SK-N-MC (cell line): ENCODE data around the gene MBD3.

ENCODE experiments used
- DNase-seq: peaks from one replicate; pipeline ENCODE4 v3.0.0-alpha.2; 2011; ENCODE audit warnings: low read depth, low spot score
- H3K27ac ChIP-seq: fragments of 200-600 bp; sonication (generic); 2 replicates; pipeline ENCODE4 v1.5.1; 2016; ENCODE audit warnings: mixed run types
- H3K36me3 ChIP-seq: fragments of 200-600 bp; sonication (generic); 2 replicates; pipeline ENCODE4 v1.6.1; 2017; ENCODE audit warnings: antibody characterized with exemption, low read length, mixed read lengths; ENCODE audit not compliant: insufficient read depth
- H3K4me3 ChIP-seq: fragments of 200-600 bp; sonication (generic); 2 replicates; pipeline ENCODE4 v1.5.1; 2016
- H3K9ac ChIP-seq: fragments of 200-600 bp; sonication (generic); 2 replicates; pipeline ENCODE4 v1.8.0; 2017; ENCODE audit warnings: mixed run types, mixed read lengths; ENCODE audit not compliant: insufficient read length
- H3K9me3 ChIP-seq: fragments of 200-600 bp; sonication (generic); 2 replicates; pipeline ENCODE4 v1.6.1; 2017; ENCODE audit warnings: low read depth, mild to moderate bottlenecking, antibody characterized with exemption, low read length, moderate library complexity, mixed read lengths
- EZH2 ChIP-seq: fragments of 200-600 bp; sonication (generic); IDR thresholded peaks from one replicate; pipeline ENCODE4 v1.6.1; 2017; ENCODE audit warnings: antibody characterized with exemption
- FOXP2 ChIP-seq: optimal IDR thresholded peaks from 2 replicates; pipeline ENCODE3; 2011; ENCODE audit warnings: mild to moderate bottlenecking, moderate library complexity; ENCODE audit not compliant: insufficient read depth; ENCODE audit errors: extremely low read length, control extremely low read depth
- POLR2AphosphoS5 ChIP-seq: IDR thresholded peaks from 2 replicates; pipeline ENCODE4 v1.6.1; 2012; ENCODE audit warnings: mild to moderate bottlenecking, low read depth, low read length, borderline replicate concordance

MBD3 gene

DNA sequence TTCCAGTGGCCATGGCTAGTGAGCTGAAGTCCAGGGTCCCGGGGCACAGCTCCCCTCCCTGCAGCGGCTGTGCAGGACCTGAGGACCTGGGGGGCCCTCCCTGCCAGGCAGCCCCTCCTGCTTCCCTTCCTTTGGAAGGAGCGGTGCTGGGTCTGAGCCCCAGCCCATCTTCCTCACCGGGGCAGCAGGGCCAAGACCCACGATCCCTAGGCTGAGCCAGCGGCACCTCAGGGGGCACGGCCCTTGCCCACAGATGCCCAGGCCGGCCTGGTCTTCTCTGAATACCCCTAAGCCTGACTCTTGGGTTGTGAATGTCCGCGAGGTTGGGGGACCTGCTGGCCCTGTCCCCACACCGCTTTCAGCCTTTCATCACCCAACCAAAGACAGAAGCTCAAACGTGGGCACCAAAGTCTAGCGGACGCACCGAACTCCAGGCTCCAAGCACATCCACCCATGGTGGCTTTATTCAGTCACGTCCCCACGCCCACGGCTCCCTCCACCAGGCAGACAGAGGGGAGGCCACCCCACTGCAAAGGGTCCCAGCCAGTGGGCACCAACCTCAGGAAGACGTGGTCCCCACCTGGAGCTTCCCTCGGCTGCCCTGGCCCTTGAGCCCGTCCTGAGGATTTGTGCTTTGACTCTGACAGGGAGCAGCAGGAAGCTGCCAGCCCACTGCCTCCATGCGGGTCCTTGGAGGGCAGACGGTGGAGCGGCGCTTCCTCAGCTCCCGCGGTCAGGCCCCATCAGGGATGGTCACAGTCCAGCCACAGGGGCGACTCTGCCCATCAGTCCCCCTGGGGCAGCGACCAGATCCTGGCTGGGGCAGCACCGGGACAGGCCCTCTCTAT lies 16.2 kb downstream of the MBD3 start:
- TF ChIP-seq POLR2AphosphoS5 (no peak), EZH2 (no peak), FOXP2 (no peak)
- H3K9me3 ChIP-seq, result no peaks in the 10 kb centered on the region
- peaks cover 23% of the 10 kb centered on the region; the same call in 1 of the 2 replicates for H3K36me3 ChIP-seq
- no peak overlapping the region for H3K4me3 ChIP-seq
- DNase-seq, result no peak
- no peak overlapping the region for H3K27ac ChIP-seq
- no peak overlapping the region for H3K9ac ChIP-seq

DNA sequence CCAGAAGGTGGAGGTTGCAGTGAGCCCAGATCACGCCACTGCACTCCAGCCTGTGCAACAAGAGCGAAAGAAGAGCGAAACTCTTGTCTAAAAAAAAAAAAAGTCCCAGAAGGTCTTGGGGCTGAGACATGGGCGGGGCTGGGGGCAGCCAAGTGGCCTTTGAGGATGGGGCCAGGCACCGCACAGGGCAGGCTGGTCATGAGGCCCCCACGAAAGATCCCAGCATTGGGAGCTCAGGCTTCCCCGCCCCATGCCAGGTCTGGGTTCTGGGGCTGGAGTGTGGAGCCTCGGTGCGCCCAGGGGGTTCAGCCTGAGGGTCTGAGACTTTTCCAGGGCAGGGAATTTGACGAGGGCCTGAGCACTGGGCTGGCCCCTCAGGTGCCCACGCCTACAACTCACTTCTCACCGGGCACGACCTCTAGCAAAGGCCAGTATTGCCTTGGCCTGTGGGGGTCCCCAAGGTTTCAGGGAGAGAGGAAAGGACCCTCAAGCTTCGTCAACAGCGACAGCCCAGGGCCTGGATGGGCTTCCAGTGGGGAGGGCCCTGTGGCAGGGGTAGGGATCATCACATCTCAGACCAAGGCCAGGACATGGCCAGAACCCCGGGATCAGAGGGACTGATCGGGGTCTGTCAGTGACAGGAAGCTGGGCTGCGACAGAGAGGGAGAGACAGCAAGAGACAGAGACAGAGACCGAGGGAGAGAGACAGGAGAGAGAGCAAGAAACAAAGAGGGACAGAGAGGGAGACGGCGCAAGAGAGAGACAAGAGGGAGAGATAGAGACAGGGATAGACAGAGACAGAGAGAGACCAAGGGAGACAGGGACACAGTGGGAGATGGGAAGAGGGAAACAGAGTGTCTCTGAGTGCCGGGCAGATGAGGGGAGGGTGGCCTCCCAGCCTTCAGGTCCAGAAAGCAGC lies 17.1 kb downstream of the MBD3 start:
- H3K9me3 ChIP-seq, result no peaks in the 10 kb centered on the region
- H3K36me3 ChIP-seq, result peaks cover 14% of the 10 kb centered on the region; the same call in 1 of the 2 replicates
- no peak overlapping the region for H3K27ac ChIP-seq
- TF ChIP-seq EZH2 (no peak), POLR2AphosphoS5 (peak; percentile 29; the same call in 1 of the 2 replicates)
- no peak overlapping the region for H3K4me3 ChIP-seq
- no peak for DNase-seq
- no peak overlapping the region for H3K9ac ChIP-seq

DNA sequence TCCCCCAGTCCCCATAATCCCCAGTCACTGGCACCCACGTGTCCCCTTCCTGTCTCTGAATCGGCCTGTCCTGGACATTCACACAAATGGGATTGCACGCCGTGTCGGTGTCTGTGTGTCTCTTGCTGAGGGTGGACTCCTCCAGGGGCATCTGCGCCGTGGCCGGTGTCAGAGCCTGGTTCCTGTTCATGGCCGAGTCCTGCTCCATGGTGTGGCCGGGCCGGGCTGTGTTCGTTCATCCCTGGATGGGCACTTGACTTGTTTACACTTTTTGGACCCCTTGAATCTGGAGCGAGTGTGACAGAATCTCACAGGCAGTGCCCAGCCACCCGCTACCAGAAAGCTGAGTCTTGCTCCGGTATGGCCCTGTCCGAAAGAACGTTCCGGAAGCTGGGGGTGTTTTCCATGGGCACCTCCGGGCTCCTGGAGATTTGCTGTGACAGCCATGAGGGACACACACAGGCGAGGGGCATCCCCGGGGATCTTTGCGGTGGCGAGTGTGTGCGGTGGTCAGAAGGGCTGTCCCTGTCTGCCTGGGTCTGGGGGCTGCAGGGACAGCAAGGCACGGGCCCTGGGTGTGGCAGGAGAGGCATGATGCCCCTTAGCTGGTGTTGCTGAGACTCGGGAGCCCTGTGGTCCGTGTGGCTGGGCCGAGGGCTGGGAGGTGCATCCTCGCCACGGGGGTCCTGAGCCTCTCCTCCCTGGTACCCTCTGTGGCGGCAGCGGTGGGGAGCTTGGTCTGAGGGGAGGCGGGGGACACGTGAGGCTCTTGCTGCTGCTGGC lies 18.1 kb downstream of the MBD3 start:
- no peak for DNase-seq
- Histone ChIP-seq H3K4me3 (no peak overlapping the region), H3K9me3 (no peaks in the 10 kb centered on the region), H3K36me3 (peaks cover 7% of the 10 kb centered on the region; the same call in 1 of the 2 replicates), H3K27ac (no peak overlapping the region), H3K9ac (no peak overlapping the region)
- TF ChIP-seq EZH2 (no peak), POLR2AphosphoS5 (peak; percentile 26; the same call in 1 of the 2 replicates)

DNA sequence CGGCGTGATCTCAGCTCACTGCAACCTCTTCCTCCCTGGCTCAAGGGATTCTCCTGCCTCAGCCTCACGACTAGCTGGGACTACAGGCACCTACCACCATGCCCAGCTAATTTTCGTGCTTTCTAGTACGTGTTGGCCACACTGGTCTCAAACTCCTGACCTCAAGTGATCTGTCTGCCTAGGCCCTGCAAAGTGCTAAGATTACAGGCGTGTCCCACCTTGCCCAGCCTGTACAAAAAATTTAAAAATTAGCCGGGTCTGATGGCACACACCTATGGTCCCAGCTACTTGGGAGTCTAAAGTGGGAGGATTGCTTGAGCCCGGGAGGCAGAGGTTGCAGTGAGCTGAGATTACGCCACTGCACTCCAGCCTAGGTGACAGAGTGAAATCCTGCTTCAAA lies 19.9 kb downstream of the MBD3 start:
- no peak overlapping the region for H3K27ac ChIP-seq

DNA sequence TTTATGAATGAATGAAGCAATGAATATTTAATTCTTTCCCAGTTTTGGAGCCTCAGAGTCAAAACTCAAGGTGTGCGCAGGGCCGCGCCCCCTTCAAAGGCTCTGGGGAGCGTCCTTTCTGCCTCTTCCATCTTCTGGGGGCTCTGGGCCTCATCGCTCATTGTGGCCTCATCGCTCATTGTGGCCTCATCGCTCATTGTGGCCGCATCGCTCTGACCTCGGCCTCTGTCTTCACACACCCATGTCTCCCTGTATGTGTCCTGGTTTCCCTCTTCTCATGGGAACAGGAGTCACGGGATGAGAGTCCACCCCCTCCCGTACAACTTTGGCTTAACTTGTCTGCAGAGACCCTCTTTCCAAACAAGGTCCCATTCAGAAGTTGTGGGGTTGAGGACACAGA lies 21.3 kb downstream of the MBD3 start:
- DNase-seq, result no peak
- Histone ChIP-seq H3K9me3 (no peaks in the 10 kb centered on the region), H3K36me3 (no peaks in the 10 kb centered on the region), H3K27ac (no peak overlapping the region), H3K9ac (no peak overlapping the region), H3K4me3 (no peak overlapping the region)
- TF ChIP-seq FOXP2 (no peak), EZH2 (no peak), POLR2AphosphoS5 (no peak)

More for the DNA sequence above, 19.9 kb downstream of the MBD3 start:
- TF ChIP-seq FOXP2 (no peak), EZH2 (no peak), POLR2AphosphoS5 (no peak)
- Histone ChIP-seq H3K9ac (no peak overlapping the region), H3K36me3 (peaks cover 3% of the 10 kb centered on the region; the same call in 1 of the 2 replicates), H3K9me3 (no peaks in the 10 kb centered on the region), H3K4me3 (no peak overlapping the region)
- no peak for DNase-seq

DNA sequence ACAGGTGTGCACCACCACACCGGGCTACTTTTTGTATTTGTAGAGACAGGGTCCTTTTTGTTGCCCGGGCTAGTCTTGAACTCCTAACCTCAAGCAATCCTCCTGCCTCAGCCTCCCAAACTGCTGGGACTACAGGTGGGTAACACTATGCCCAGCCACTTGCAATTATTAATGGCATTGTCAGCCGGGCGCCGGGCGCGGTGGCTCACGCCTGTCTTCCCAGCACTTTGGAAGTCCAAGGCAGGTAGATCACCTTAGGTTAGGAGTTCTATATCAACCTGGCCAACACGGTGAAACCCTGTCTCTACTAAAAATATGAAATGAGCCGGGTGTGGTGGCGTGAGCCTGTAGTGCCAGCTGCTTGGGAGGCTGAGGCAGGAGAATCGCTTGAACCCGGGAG lies 21.8 kb downstream of the MBD3 start:
- TF ChIP-seq EZH2, result no peak
- no peak for TF ChIP-seq POLR2AphosphoS5
- no peak for TF ChIP-seq FOXP2
- no peak overlapping the region for H3K9ac ChIP-seq
- no peaks in the 10 kb centered on the region; the same call in 1 of the 2 replicates for H3K36me3 ChIP-seq
- no peak overlapping the region for H3K4me3 ChIP-seq
- H3K27ac ChIP-seq, result no peak overlapping the region
- no peak for DNase-seq
- H3K9me3 ChIP-seq, result no peaks in the 10 kb centered on the region

DNA sequence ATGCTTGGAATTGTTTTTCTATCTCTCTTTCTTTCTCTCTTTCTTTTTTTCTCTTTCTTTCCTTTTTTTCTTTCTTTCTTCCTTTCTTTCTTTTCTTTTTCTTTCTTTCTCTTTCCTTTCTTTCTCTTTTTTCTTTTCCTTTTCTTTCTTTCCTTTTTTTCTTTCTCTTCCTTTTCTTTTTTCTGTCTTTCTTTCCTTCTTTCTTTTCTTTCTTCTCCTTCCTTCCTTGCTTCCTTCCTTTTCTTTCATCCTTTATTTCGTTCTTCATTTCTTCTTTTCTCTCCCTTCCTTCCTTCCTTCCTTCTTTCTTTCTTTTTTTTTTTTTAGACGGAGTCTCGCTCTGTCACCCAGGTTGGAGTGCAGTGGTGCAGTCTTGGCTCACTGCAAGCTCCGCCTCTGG lies 22.7 kb downstream of the MBD3 start:
- Histone ChIP-seq H3K27ac (no peak overlapping the region), H3K9me3 (no peaks in the 10 kb centered on the region), H3K4me3 (no peak overlapping the region), H3K9ac (no peak overlapping the region), H3K36me3 (peaks cover 3% of the 10 kb centered on the region; the same call in 1 of the 2 replicates)
- no peak for DNase-seq
- TF ChIP-seq FOXP2 (no peak), EZH2 (no peak), POLR2AphosphoS5 (no peak)
